ENCODE data around the gene ATF7IP.
"Not testable (repeated sequence)": the region's sequence is repeated elsewhere in the genome, so short reads cannot be mapped to it uniquely, and the experiment has no call there.

ATF7IP gene

DNA sequence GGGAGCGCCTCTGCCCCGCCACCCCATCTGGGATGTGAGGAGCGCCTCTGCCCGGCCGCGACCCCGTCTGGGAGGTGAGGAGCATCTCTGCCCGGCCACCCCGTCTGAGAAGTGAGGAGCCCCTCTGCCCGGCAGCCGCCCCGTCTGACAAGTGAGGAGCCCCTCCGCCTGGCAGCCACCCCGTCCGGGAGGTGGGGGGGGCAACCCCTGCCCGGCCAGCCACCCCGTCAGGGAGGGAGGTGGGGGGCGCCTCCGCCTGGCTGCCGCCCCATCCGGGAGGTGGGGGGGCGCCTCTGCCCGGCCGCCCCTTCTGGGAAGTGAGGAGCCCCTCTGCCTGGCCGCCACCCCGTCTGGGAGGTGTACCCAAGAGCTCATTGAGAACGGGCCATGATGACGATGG is 10.8 kb upstream of the ATF7IP start:
- not testable (repeated sequence) for H3K14ac ChIP-seq (ENCODE audit: low read length); H3K23ac ChIP-seq (ENCODE audit: low read depth, low read length, poor library complexity); H2AFZ ChIP-seq (ENCODE audit: low read length); H3K36me3 ChIP-seq (replicated peaks in 1 of 2; ENCODE audit: control insufficient read depth in 2 of 2, insufficient read depth in 2 of 2, low read length in 2 of 2); H4K8ac ChIP-seq (ENCODE audit: low read depth, low read length); H2BK120ac ChIP-seq (ENCODE audit: low read depth, low read length); H3K79me1 ChIP-seq (ENCODE audit: low read depth, low read length); H2BK12ac ChIP-seq (ENCODE audit: low read length); H4K91ac ChIP-seq (ENCODE audit: low read depth, low read length, poor library complexity); H3K4ac ChIP-seq (ENCODE audit: low read length); H3K27me3 ChIP-seq (ENCODE audit: control insufficient read depth in 3 of 3, insufficient read depth in 3 of 3, low read depth in 1 of 3, low read length in 3 of 3); H2BK5ac ChIP-seq (ENCODE audit: low read length); H2AK5ac ChIP-seq (ENCODE audit: low read depth, low read length); H3K4me1 ChIP-seq (ENCODE audit: control insufficient read depth in 2 of 2, insufficient read depth in 1 of 2, low read depth in 1 of 2, low read length in 2 of 2); H3K27ac ChIP-seq (replicated peaks; ENCODE audit: low read length); H3K18ac ChIP-seq (ENCODE audit: low read length); H3K4me3 ChIP-seq (ENCODE audit: low read length in 2 of 2); H3K9ac ChIP-seq (ENCODE audit: low read depth, low read length, poor library complexity); H3K4me2 ChIP-seq (ENCODE audit: insufficient read depth, low read length, poor library complexity, severe bottlenecking); DNase-seq (ENCODE audit: low spot score); H2BK15ac ChIP-seq (ENCODE audit: low read length)
- WGBS, 2 donors (ENCODE audit: extremely low coverage in 2 of 2, insufficient read length in 2 of 2, insufficient replicate concordance in 1 of 2), result no CpG with 5 or more reads among the region's 28 CpGs
- peaks cover 15 to 17% of the 10 kb centered on the region in 2 donors for H3K9me3 ChIP-seq (replicated peaks in 1 of 2; ENCODE audit: control insufficient read depth in 2 of 2, insufficient read depth in 1 of 2, low read depth in 1 of 2, low read length in 2 of 2)

DNA sequence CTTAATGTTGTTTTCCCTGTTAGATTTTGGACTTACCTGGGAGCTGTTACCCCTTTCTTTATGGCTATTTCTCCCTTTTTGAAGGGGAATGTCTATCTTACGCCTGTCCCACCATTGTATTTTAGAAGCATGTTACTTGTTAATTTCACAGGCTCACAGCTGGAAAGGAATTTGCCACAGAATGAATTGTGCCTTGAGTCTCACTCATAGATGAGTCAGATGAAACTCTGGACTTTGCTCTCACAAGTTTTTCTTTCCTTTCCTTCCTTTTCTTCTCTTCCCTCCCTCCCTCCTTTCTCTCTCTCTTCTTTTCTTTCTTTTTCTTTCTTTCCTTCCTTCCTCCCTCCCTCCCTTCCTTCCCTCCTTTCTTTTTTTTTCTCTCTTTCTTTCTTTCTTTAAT is 9.3 kb upstream of the ATF7IP start:
- H3K4me3 ChIP-seq (ENCODE audit: low read length in 2 of 2), result no peak overlapping the region
- no CpG with 5 or more reads among the region's 1 CpG for WGBS, 2 donors (ENCODE audit: extremely low coverage in 2 of 2, insufficient read length in 2 of 2, insufficient replicate concordance in 1 of 2)
- no peak overlapping the region for H3K18ac ChIP-seq (ENCODE audit: low read length)
- H2BK5ac ChIP-seq (ENCODE audit: low read length), result no peak overlapping the region
- H3K27me3 ChIP-seq (ENCODE audit: control insufficient read depth in 3 of 3, insufficient read depth in 3 of 3, low read depth in 1 of 3, low read length in 3 of 3), result no peaks in the 10 kb centered on the region
- no peak overlapping the region for H3K9ac ChIP-seq (ENCODE audit: low read depth, low read length, poor library complexity)
- H3K36me3 ChIP-seq (replicated peaks in 1 of 2; ENCODE audit: control insufficient read depth in 2 of 2, insufficient read depth in 2 of 2, low read length in 2 of 2), result peaks cover 0 to 3% of the 10 kb centered on the region in 2 donors
- no peak overlapping the region for H3K27ac ChIP-seq (replicated peaks; ENCODE audit: low read length)
- H4K91ac ChIP-seq (ENCODE audit: low read depth, low read length, poor library complexity), result no peak overlapping the region
- H2BK12ac ChIP-seq (ENCODE audit: low read length), result no peak overlapping the region
- H3K4ac ChIP-seq (ENCODE audit: low read length), result no peak overlapping the region
- H2AK5ac ChIP-seq (ENCODE audit: low read depth, low read length), result no peak overlapping the region
- H2AFZ ChIP-seq (ENCODE audit: low read length), result no peak overlapping the region
- no peaks in the 10 kb centered on the region for H3K4me1 ChIP-seq (ENCODE audit: control insufficient read depth in 2 of 2, insufficient read depth in 1 of 2, low read depth in 1 of 2, low read length in 2 of 2)
- H4K8ac ChIP-seq (ENCODE audit: low read depth, low read length), result no peak overlapping the region
- H2BK15ac ChIP-seq (ENCODE audit: low read length), result no peak overlapping the region
- no peak overlapping the region for H3K14ac ChIP-seq (ENCODE audit: low read length)
- DNase-seq (ENCODE audit: low spot score), result no peak
- H3K4me2 ChIP-seq (ENCODE audit: insufficient read depth, low read length, poor library complexity, severe bottlenecking), result no peak overlapping the region
- H2BK120ac ChIP-seq (ENCODE audit: low read depth, low read length), result no peak overlapping the region
- no peak overlapping the region for H3K23ac ChIP-seq (ENCODE audit: low read depth, low read length, poor library complexity)
- peaks cover 15% of the 10 kb centered on the region in 2 donors for H3K9me3 ChIP-seq (replicated peaks in 1 of 2; ENCODE audit: control insufficient read depth in 2 of 2, insufficient read depth in 1 of 2, low read depth in 1 of 2, low read length in 2 of 2)
- no peaks in the 10 kb centered on the region for H3K79me1 ChIP-seq (ENCODE audit: low read depth, low read length)

DNA sequence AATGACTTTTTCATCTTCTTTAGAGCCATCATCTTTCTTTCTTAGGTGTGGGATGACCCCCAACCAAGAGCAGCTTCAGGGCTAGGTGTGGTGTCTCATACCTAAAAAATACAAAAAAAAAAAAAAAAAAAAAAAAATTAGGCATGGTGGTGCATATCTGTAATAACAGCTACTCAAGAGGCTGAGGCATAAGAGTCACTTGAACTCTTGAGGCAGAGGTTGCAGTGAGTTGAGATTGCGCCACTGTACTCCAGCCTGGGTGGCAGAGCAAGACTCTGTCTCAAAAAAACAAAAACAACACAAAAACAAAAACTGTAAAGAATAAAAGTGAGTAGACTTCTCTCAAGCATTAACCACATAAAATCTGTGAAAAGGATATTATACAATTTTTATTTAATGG is 8.0 kb upstream of the ATF7IP start:
- Histone ChIP-seq H3K79me1 (ENCODE audit: low read depth, low read length) (no peaks in the 10 kb centered on the region), H2BK5ac (ENCODE audit: low read length) (no peak overlapping the region), H3K27ac (replicated peaks; ENCODE audit: low read length) (no peak overlapping the region), H3K18ac (ENCODE audit: low read length) (no peak overlapping the region), H3K36me3 (replicated peaks in 1 of 2; ENCODE audit: control insufficient read depth in 2 of 2, insufficient read depth in 2 of 2, low read length in 2 of 2) (peaks cover 0 to 3% of the 10 kb centered on the region in 2 donors), H3K23ac (ENCODE audit: low read depth, low read length, poor library complexity) (no peak overlapping the region), H3K14ac (ENCODE audit: low read length) (no peak overlapping the region), H3K27me3 (ENCODE audit: control insufficient read depth in 3 of 3, insufficient read depth in 3 of 3, low read depth in 1 of 3, low read length in 3 of 3) (no peaks in the 10 kb centered on the region), H3K4ac (ENCODE audit: low read length) (no peak overlapping the region), H3K9me3 (replicated peaks in 1 of 2; ENCODE audit: control insufficient read depth in 2 of 2, insufficient read depth in 1 of 2, low read depth in 1 of 2, low read length in 2 of 2) (peaks cover 3 to 11% of the 10 kb centered on the region in 2 donors), H4K91ac (ENCODE audit: low read depth, low read length, poor library complexity) (no peak overlapping the region), H2BK15ac (ENCODE audit: low read length) (no peak overlapping the region), H2BK12ac (ENCODE audit: low read length) (no peak overlapping the region), H3K4me1 (ENCODE audit: control insufficient read depth in 2 of 2, insufficient read depth in 1 of 2, low read depth in 1 of 2, low read length in 2 of 2) (no peaks in the 10 kb centered on the region), H4K8ac (ENCODE audit: low read depth, low read length) (no peak overlapping the region), H2AFZ (ENCODE audit: low read length) (no peak overlapping the region), H2AK5ac (ENCODE audit: low read depth, low read length) (no peak overlapping the region), H2BK120ac (ENCODE audit: low read depth, low read length) (no peak overlapping the region), H3K4me2 (ENCODE audit: insufficient read depth, low read length, poor library complexity, severe bottlenecking) (no peak overlapping the region), H3K9ac (ENCODE audit: low read depth, low read length, poor library complexity) (no peak overlapping the region), H3K4me3 (ENCODE audit: low read length in 2 of 2) (no peak overlapping the region)
- no peak for DNase-seq (ENCODE audit: low spot score)
- no CpG with 5 or more reads among the region's 1 CpG for WGBS, 2 donors (ENCODE audit: extremely low coverage in 2 of 2, insufficient read length in 2 of 2, insufficient replicate concordance in 1 of 2)

DNA sequence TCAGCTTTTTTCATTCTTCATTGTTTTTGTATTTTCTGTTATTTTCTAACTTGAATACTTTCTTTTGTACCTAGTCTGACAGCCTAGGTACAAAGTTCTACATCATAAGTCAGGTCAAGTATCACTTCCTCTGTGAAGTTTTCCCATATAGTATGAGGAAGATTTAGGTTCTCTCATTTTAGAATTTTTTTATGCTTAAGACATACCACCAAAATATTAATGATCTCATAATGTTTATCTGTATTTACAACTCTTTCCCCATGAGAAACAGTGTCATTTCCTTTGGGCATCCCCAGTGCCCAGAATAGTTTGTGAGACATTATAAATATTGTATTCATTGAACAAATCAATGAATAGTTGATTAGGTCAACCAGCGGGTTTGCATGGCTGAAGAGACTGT is 3.1 kb upstream of the ATF7IP start:
- Histone ChIP-seq H2AK5ac (ENCODE audit: low read depth, low read length) (no peak overlapping the region), H2BK15ac (ENCODE audit: low read length) (no peak overlapping the region), H3K79me1 (ENCODE audit: low read depth, low read length) (no peaks in the 10 kb centered on the region), H3K36me3 (replicated peaks in 1 of 2; ENCODE audit: control insufficient read depth in 2 of 2, insufficient read depth in 2 of 2, low read length in 2 of 2) (no peaks in the 10 kb centered on the region), H2AFZ (ENCODE audit: low read length) (no peak overlapping the region), H2BK120ac (ENCODE audit: low read depth, low read length) (no peak overlapping the region), H3K14ac (ENCODE audit: low read length) (no peak overlapping the region), H3K18ac (ENCODE audit: low read length) (no peak overlapping the region), H3K27ac (replicated peaks; ENCODE audit: low read length) (no peak overlapping the region), H4K8ac (ENCODE audit: low read depth, low read length) (no peak overlapping the region), H3K4me2 (ENCODE audit: insufficient read depth, low read length, poor library complexity, severe bottlenecking) (no peak overlapping the region), H2BK5ac (ENCODE audit: low read length) (no peak overlapping the region), H4K91ac (ENCODE audit: low read depth, low read length, poor library complexity) (no peak overlapping the region), H3K9ac (ENCODE audit: low read depth, low read length, poor library complexity) (no peak overlapping the region), H3K4me3 (ENCODE audit: low read length in 2 of 2) (no peak overlapping the region), H2BK12ac (ENCODE audit: low read length) (no peak overlapping the region), H3K4ac (ENCODE audit: low read length) (no peak overlapping the region), H3K27me3 (ENCODE audit: control insufficient read depth in 3 of 3, insufficient read depth in 3 of 3, low read depth in 1 of 3, low read length in 3 of 3) (no peaks in the 10 kb centered on the region), H3K4me1 (ENCODE audit: control insufficient read depth in 2 of 2, insufficient read depth in 1 of 2, low read depth in 1 of 2, low read length in 2 of 2) (no peaks in the 10 kb centered on the region), H3K23ac (ENCODE audit: low read depth, low read length, poor library complexity) (no peak overlapping the region), H3K9me3 (replicated peaks in 1 of 2; ENCODE audit: control insufficient read depth in 2 of 2, insufficient read depth in 1 of 2, low read depth in 1 of 2, low read length in 2 of 2) (peaks cover 0 to 2% of the 10 kb centered on the region in 2 donors)
- DNase-seq (ENCODE audit: low spot score), result no peak
- no CpG with 5 or more reads among the region's 1 CpG for WGBS, 2 donors (ENCODE audit: extremely low coverage in 2 of 2, insufficient read length in 2 of 2, insufficient replicate concordance in 1 of 2)
